HG03108 (cell line): ENCODE results near the gene SLC26A2.
"Not testable (repeated sequence)": the region's sequence is repeated elsewhere in the genome, so short reads cannot be mapped to it uniquely, and the experiment has no call there.

Experiments used
- ATAC-seq: cut with Tn5 transposase; IDR thresholded peaks from one replicate; pipeline ENCODE4 v1.9.1; 2021; ENCODE audit warnings: moderate library complexity; ENCODE audit not compliant: unreplicated experiment

Gene SLC26A2

DNA sequence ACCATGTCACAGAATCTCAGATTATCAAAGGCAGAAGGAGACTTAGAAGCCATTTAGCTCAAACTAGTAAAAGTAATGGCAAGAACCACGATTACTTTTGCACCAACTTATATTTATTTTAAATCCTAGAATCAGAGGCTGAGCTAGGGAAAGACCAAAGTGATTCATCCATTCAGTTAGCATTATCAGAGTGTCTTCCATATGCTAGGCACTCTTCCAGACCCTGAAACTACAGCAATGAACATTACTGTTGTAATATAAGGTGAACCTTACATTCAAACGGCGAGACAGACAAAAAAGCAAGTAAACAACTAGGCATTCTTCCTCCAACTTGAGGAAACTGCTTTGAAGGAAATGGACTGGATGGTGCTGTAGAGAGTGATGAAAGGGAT lies 23.9 kb upstream of the SLC26A2 start:
- no peak for ATAC-seq

GRCh38 chr5:149937610-149938009 lies 22.9 kb upstream of the SLC26A2 start:
- no peak for ATAC-seq

GRCh38 chr5:149938279-149938678 lies 22.3 kb upstream of the SLC26A2 start:
- no peak for ATAC-seq

DNA sequence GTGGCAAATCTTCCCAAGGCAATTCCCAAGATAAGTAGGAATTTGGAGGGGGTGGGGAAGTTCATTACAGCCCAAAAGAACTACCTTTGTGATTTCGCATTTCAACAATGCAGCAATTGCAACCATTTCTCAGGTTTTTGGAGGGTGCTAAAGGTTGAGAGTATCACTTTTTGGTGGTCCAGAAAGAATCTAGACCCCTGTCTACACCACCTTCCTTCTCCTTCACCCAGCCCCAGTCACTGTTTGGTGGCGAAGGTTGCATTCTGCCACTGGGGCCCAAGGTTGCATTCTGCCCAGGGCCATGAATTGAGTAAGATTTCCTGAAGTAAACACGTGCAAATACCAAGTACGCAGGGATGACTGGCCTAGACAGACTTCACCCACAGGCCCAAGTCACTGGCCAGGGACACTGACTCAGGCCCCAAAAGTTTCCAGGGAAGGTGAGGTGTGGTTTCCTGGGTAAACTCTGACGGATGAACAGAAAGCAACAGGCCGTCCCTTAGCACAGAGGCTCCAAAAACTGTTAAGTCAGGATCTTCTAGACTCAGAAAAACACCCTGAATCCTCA lies 21.7 kb upstream of the SLC26A2 start:
- ATAC-seq = no peak

DNA sequence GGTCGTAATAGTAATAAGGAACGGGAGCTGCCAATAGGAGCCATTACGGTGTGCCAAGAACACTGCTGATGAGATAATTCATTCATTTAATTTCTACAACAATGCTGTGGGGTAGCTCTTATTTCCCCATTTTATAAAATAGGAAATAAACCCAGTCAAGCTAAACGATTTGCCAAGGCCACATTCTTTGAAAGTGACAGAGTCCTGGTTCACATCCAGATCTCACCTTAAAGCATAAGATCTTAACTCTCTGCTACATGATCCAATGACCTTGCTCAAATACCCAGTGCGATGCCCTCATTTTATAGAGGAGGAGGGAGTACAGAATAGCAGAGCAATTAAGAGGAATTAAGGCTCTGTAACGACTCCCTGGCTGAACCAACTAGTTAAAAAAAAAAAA lies 21.0 kb upstream of the SLC26A2 start:
- no peak for ATAC-seq

DNA sequence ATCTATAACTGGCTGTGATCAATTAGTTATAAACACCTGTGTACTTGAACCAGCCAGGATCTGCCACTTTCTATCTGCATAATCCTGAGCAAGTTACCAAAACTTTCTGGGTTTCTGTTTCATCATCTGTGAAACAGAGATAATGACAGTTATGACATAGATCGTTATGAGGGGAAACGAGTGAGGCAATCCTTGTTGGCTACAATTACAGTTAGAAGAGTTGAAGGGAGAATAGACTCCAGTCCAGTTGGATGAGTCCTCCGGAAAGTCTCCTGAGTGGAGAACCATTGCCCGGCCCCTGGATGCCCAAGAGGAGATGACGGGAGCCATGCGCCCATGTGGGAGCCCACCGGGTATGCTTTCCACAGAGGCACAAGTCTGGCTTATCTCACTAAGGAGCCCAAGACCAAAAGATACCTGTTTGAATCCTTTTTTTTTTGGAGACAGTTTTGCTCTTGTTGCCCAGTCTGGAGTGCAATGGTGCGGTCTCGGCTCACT lies 20.4 kb upstream of the SLC26A2 start:
- ATAC-seq = no peak

DNA sequence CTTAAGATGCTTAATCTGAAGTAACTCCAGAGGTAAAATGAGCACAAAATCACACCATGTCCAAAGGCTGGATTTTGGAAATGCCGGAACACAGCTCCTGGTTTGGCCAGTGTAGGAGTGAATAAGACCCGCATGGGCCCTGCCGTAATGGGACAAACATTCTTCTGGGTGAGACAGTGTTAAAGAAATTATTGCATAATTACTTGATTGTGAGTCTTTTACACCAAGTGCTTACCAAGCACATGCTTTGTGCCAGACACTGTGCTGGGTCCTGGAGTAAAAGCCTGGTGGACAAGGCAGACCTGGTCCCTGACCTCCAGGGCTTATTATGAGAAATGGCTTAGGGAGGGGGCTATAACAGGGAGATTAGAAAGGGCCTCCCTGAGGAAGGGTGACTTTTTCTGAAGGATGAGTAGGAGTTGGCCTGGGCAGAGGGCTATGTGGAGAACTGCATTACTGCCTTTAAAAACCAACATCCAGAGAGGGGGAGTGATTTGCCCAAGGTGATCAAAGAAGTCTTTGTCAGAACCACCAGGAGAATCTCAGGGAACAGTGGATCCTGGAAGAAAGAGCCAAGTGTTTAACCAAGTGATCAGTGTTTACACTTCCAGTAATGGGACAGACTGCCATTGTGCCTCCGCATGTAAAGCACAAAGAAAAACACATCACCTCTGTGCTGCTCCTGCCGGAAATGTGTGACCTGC lies 19.5 kb upstream of the SLC26A2 start:
- no peak for ATAC-seq

GRCh38 chr5:149941795-149942194 lies 18.8 kb upstream of the SLC26A2 start:
- ATAC-seq = no peak

- ATAC-seq = no peak
Observed at GRCh38 chr5:149942199-149942598, 18.4 kb upstream of the SLC26A2 start.

- not testable (repeated sequence) for ATAC-seq
Observed at GRCh38 chr5:149942741-149943169, 17.8 kb upstream of the SLC26A2 start.

DNA sequence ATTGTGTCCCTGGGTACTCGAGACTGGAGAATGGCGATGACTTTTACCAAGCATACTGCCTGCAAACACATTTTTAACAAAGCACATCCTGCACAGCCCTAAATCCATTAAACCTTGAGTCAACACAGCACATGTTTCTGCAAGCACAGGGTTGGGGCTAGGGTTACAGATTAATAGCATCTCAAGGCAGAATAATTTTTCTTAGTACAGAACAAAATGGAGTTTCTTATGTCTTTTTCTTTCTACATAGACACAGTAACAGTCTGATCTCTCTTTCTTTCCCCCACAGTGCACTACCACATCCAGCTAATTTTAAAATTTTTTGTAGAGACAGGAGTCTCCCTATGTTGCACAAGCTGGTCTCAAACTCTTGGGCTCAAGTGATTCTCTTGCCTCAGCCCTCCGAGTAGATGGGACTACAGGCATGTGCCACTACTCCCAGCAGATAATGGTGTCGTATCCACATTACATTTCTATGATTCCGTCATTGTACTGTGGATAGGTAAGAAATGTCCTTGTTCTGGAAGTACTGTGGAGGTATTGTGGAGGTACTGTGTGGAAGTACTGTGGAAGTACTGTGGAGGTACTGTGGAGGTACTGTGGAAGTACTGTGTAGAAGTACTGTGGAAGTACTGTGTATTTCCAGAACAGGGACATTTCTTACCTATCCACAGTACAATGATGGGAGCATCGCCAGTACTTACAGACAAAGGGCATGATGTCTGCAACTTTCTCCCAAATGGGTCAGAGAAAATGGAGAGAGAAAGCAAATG lies 17.2 kb upstream of the SLC26A2 start:
- ATAC-seq = not testable (repeated sequence)

DNA sequence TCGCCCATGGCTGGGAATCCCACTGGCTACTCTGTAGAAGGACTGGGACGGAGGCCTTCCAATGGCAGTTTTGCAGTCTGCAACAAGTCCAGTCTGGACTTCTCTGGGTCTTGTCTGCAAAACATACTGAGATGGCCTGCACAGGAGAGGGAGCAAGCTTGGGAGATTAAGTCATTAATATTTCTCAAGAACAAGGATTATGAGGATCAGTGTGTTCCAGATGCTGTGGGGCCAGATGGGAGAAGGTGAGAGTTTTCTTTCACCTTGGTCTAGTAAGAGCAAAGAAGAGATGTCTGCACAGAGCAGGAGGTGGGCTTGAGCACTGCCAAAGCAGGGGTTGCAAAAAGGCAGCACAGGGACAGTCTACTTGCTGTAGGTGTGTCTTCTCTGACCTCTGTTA lies 15.9 kb upstream of the SLC26A2 start, which contains the start of gene PDE6A:
PDE6A (minus strand) TSS at position 128 of the 400 bp plus-strand sequence; CDS start at position 8, 120 bp downstream.
- ATAC-seq = no peak

DNA sequence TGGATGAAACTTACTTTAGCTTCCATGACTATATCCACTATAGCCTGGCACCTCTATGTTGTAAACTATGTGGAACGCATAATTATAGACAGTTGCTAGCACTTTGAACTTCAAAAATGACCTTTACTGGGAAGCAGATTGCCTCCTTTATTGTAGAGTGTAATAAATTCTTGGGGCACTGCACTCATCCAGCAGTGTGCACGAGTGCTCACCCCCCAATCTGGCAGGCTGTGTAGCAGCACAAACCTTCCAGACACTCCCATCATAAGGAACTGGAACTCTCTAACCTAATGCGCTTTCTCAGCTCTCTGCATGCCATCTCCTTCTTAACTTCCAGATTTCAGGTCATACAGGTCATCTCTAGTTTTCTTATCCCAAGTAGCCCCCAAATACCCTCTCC lies 14.4 kb upstream of the SLC26A2 start:
- no peak for ATAC-seq

GRCh38 chr5:149948993-149949392 lies 11.6 kb upstream of the SLC26A2 start:
- no peak for ATAC-seq

DNA sequence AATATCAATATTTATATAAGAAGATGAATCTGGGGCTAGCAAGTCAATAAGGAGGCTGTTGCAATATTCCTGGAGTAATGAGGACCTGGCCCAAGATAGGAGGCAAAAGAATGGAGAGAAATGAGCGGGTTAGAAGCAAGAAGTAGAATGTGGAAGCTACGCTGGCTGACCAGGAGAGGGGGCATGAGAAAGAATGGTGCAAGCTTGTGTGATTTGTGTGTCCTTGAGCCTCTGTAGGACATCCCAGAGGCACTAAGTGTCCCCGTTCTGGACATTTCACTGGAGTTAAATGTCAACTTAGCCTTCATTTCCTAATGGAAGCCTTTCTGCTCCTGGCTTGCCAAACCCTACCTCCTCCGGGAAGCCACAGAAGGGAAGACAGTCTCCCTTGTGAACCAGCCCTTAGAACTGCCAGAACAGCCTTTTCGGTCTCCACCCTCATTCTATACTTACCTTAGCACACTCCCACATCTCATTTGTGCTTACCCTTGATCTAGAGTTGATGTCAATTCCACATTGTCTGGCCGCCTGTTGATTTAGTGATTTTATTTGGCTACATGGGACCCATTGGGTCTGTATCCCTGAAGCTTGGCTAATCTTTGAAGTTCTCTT lies 9.3 kb upstream of the SLC26A2 start:
- no peak for ATAC-seq

- no peak for ATAC-seq
Observed at GRCh38 chr5:149953436-149954121, 7.0 kb upstream of the SLC26A2 start.

DNA sequence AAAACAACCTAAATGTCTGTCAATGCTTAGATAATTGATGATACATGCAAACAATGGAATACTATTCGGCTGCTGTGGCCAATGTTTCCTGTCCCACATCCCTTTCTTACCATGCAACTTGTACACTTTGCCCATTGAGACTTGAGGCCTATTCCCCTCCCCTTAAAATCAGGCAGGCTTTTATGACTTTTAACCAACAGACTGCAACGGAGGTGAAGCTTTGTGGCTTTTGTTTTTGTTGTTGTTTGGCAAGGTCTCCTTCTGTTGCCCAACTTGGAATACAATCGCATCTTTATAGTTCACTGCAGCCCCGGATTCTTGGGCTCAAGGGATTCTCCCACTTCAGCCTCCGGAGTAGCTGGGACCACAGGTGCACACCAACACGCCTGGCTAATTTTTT lies 5.8 kb upstream of the SLC26A2 start:
- no peak for ATAC-seq

GRCh38 chr5:149956685-149957084 lies 3.9 kb upstream of the SLC26A2 start:
- ATAC-seq = no peak

DNA sequence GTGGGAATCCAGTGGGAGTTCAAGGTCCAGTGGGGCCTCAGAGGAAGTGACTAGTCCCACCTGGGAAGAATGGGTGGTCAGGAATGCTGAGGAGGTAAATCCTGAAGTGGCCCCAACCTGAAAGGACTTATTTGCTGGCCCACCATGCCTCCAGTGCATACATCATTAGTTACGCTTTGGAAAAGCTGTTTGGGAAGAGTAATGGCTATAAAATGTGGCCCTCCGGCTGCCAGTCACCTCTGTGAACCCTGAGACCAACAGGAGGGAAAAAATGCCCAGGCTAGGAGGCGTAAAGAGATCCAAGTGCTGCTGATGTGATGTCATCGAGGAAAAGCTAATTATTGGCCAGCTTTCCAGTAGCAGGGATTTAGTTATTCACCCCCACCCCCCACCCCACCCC lies 2.7 kb upstream of the SLC26A2 start:
- no peak for ATAC-seq

GRCh38 chr5:149959406-149960236 lies 937 bp upstream of the SLC26A2 start:
- ATAC-seq = no peak
